Naive B cell (primary cell): ENCODE results near the gene NPAP1. TPM values are rescaled to one million over a fixed set of nuclear protein-coding genes. Genes with fewer than 3 reads are reported as not detected.
"Not testable (repeated sequence)": the region's sequence is repeated elsewhere in the genome, so short reads cannot be mapped to it uniquely, and the experiment has no call there.

Experiments
- ATAC-seq, 2 donors: fragments of 150-1000 bp; cut with Tn5 transposase; 2 replicates each; pipeline ENCODE4 v1.10.0; 2021; ENCODE audit warnings: low read depth in 2 of 2, mild to moderate bottlenecking in 2 of 2, moderate library complexity in 2 of 2
- DNase-seq: peaks from one replicate; pipeline ENCODE4 v3.0.0; 2022
- H3K27ac Mint-ChIP-seq, 6 donors: one replicate each; pipeline ENCODE4 v1.8.0; 2020 to 2022; ENCODE audit warnings: mild to moderate bottlenecking in 6 of 6, mixed read lengths in 6 of 6, moderate library complexity in 5 of 6, inconsistent platforms in 2 of 6
- H3K27me3 Mint-ChIP-seq, 3 donors: one replicate each; pipeline ENCODE4 v1.8.0; 2021 to 2022; ENCODE audit warnings: mixed read lengths in 3 of 3, mild to moderate bottlenecking in 1 of 3
- H3K36me3 Mint-ChIP-seq, 2 donors: one replicate each; pipeline ENCODE4 v1.8.0; 2020 to 2022; ENCODE audit warnings: mixed read lengths in 2 of 2, inconsistent platforms in 1 of 2, mild to moderate bottlenecking in 1 of 2
- H3K4me1 Mint-ChIP-seq, 3 donors: one replicate each; pipeline ENCODE4 v1.8.0; 2020 to 2022; ENCODE audit warnings: mixed read lengths in 3 of 3, inconsistent platforms in 1 of 3, mild to moderate bottlenecking in 1 of 3, moderate library complexity in 1 of 3
- H3K4me3 Mint-ChIP-seq, 8 donors: one replicate each; pipeline ENCODE4 v1.8.0; 2020 to 2022; ENCODE audit warnings: mild to moderate bottlenecking in 8 of 8, mixed read lengths in 8 of 8, moderate library complexity in 8 of 8, inconsistent platforms in 2 of 8
- H3K9me3 Mint-ChIP-seq, 7 donors: one replicate each; pipeline ENCODE4 v1.8.0; 2020 to 2022; ENCODE audit warnings: mixed read lengths in 7 of 7, mild to moderate bottlenecking in 5 of 7, inconsistent platforms in 2 of 7, moderate library complexity in 1 of 7
- polyA plus RNA-seq, 6 donors: library from polyadenylated mRNA; unstranded; fragments of 300-500 nt; fragmentation: Illumina TruSeq; gene quantifications; one replicate each; pipeline ENCODE4 v1.2.3, GENCODE V29; 2021; ENCODE audit warnings: low read depth in 6 of 6

The NPAP1 gene
- not detected for polyA plus RNA-seq

DNA sequence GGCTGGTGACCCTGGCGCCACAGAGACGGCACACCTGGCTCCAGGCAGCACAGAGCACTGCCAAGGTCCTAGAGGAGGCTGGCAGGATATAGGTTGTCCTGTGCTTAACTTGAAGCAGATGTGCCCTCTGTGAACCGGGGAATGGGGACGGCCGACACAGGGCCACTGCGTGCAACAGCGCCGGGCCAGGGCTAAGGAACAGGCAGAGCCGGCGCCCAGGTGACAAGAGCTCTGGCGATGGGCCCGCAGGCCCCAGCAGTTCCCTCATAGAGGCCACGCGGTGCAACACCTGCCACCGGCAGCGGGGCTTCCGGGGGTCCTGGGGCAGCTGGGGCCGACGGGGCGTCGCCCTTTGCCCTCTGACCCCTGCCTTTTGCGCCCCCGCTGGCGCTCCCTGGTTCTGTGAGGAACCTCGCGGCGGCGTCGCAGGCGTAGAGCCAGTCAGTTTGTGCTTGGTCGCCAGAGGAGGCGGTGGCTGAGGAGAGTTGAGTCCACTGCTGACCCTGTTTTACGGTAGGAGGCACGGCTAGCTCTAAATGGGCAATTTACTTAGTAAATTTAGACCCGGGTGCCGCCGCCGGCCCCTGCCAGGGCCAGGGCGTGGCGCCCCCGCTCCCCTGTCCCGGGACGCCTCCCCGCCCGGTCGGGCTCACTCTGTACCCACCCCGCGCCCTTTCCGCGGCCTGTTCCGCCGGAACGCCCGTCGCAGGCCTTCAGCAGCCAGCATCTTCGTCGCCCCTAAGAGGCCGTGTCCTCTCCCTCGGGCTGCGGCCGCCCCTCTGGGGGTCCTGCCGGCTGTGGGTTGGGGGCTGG, at the start of gene NPAP1:
NPAP1 (plus strand) TSS at position 444 of the 813 bp plus-strand sequence; CDS start at position 537, 93 bp downstream.
- Mint-ChIP-seq H3K9me3 (peaks cover 6 to 23% (median 11%) of the 10 kb centered on the region in 7 donors), H3K36me3 (peaks cover 0 to 13% of the 10 kb centered on the region in 2 donors), H3K4me3 (no peak within 1 kb of the TSS), H3K27me3 (no peaks in the 10 kb centered on the region), H3K27ac (no peak within 1 kb of the TSS), H3K4me1 (no peaks in the 10 kb centered on the region)
- ATAC-seq (no peak), DNase-seq (no peak)

DNA sequence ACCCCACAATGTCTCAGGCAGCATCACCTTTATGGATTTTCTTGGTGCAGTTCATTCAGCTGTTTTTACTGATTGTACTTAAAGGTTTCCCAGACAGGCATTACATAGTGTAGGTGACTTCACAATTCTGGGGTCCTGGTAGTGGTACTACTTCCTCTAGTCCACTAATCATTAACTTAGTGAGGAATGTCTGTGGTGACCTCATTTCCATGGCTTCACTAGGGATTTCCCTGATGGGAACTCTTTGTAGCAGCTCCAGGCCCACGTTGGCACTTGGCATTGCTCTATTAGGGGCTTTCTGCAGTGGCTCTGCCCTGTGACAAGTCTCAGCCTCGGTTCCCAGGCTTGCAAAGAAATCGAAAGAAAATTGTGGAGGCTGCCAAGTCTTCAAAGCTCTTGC, 48.1 kb upstream of the NPAP1 start:
- peaks cover 10 to 36% (median 21%) of the 10 kb centered on the region in 7 donors for H3K9me3 Mint-ChIP-seq
- no peaks in the 10 kb centered on the region for H3K27me3 Mint-ChIP-seq
- peaks cover 0 to 2% of the 10 kb centered on the region in 2 donors for H3K36me3 Mint-ChIP-seq
- ATAC-seq (no peak), DNase-seq (no peak)
- H3K4me1 Mint-ChIP-seq: no peaks in the 10 kb centered on the region
- no peak overlapping the region for H3K27ac Mint-ChIP-seq
- H3K4me3 Mint-ChIP-seq: no peak overlapping the region

- ATAC-seq: no peak
- no peak for DNase-seq
- Mint-ChIP-seq H3K9me3 (peaks cover 17 to 44% (median 28%) of the 10 kb centered on the region in 7 donors), H3K4me1 (no peaks in the 10 kb centered on the region), H3K36me3 (peaks cover 0 to 9% of the 10 kb centered on the region in 2 donors), H3K4me3 (no peak overlapping the region), H3K27me3 (no peaks in the 10 kb centered on the region), H3K27ac (no peak overlapping the region)
These were observed 42.5 kb upstream of the NPAP1 start for GRCh38 chr15:24633082-24633481.

DNA sequence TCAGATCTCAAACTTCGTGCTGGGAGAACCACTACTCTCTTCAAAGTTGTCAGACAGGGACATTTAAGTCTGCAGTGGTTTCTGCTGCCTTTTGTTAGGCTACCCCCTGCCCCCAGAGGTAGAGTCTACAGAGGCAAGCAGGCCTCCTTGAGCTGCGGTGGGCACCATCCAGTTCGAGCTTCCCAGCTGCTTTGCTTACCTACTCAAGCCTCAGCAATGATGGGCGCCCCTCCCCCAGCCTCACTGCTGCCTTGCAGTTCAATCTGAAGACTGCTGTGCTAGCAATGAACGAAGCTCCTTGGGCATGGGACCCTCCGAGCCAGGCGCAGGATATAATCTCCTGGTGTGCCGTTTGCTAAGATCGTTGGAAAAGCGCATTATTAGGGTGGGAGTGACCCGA, 36.2 kb upstream of the NPAP1 start:
- H3K36me3 Mint-ChIP-seq: peaks cover 7 to 17% of the 10 kb centered on the region in 2 donors
- DNase-seq, H3K4me1 Mint-ChIP-seq, ATAC-seq, H3K27me3 Mint-ChIP-seq, H3K4me3 Mint-ChIP-seq, H3K27ac Mint-ChIP-seq: not testable (repeated sequence)
- H3K9me3 Mint-ChIP-seq: peaks cover 4 to 38% (median 17%) of the 10 kb centered on the region in 7 donors

GRCh38 chr15:24645627-24646026, 29.9 kb upstream of the NPAP1 start:
- peaks cover 3 to 36% (median 5%) of the 10 kb centered on the region in 7 donors for H3K9me3 Mint-ChIP-seq
- no peak for ATAC-seq
- no peaks in the 10 kb centered on the region for H3K27me3 Mint-ChIP-seq
- no peaks in the 10 kb centered on the region for H3K4me1 Mint-ChIP-seq
- DNase-seq: no peak
- peaks cover 0 to 10% of the 10 kb centered on the region in 2 donors for H3K36me3 Mint-ChIP-seq
- no peak overlapping the region for H3K27ac Mint-ChIP-seq
- no peak overlapping the region for H3K4me3 Mint-ChIP-seq

- DNase-seq (no peak), ATAC-seq (no peak)
- no peak overlapping the region for H3K27ac Mint-ChIP-seq
- H3K4me3 Mint-ChIP-seq: no peak overlapping the region
- H3K36me3 Mint-ChIP-seq: no peaks in the 10 kb centered on the region
- H3K4me1 Mint-ChIP-seq: no peaks in the 10 kb centered on the region
- peaks cover 0 to 14% (median 3%) of the 10 kb centered on the region in 7 donors for H3K9me3 Mint-ChIP-seq
- H3K27me3 Mint-ChIP-seq: no peaks in the 10 kb centered on the region
These were observed 16.0 kb upstream of the NPAP1 start for GRCh38 chr15:24659622-24660021.

- no peaks in the 10 kb centered on the region for H3K4me1 Mint-ChIP-seq
- no peak for ATAC-seq
- H3K27me3 Mint-ChIP-seq: no peaks in the 10 kb centered on the region
- H3K4me3 Mint-ChIP-seq: no peak overlapping the region
- no peak overlapping the region for H3K27ac Mint-ChIP-seq
- peaks cover 0 to 17% (median 4%) of the 10 kb centered on the region in 7 donors for H3K9me3 Mint-ChIP-seq
- DNase-seq: no peak
- no peaks in the 10 kb centered on the region for H3K36me3 Mint-ChIP-seq
These were observed 12.6 kb upstream of the NPAP1 start for GRCh38 chr15:24662991-24663390.

DNA sequence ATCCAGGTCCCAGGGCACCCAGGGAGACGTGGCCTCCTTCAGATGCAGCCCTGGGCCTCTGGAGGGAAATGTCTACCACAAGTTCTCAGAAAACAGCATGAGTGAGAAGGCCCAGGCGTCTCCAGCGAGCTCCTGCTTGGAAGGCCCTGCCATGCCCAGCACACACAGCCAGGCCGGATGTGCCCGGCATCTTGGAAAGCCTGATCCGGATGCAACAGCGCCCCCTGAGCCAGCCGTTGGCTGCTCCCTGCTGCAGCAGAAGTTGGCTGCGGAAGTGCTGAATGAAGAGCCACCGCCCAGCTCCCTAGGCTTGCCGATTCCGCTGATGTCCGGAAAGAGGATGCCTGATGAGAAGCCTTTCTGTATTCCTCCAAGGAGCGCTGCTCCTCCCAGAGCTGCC, 856 bp downstream of the NPAP1 start:
- DNase-seq (no peak), ATAC-seq (no peak)
- Mint-ChIP-seq H3K9me3 (peaks cover 6 to 23% (median 14%) of the 10 kb centered on the region in 7 donors), H3K27me3 (no peaks in the 10 kb centered on the region), H3K36me3 (peaks cover 0 to 13% of the 10 kb centered on the region in 2 donors), H3K4me3 (no peak overlapping the region), H3K4me1 (no peaks in the 10 kb centered on the region), H3K27ac (no peak overlapping the region)

- ATAC-seq (no peak), DNase-seq (no peak)
- H3K9me3 Mint-ChIP-seq: peaks cover 6 to 23% (median 14%) of the 10 kb centered on the region in 7 donors
- peaks cover 0 to 13% of the 10 kb centered on the region in 2 donors for H3K36me3 Mint-ChIP-seq
- no peaks in the 10 kb centered on the region for H3K27me3 Mint-ChIP-seq
- no peak overlapping the region for H3K27ac Mint-ChIP-seq
- H3K4me3 Mint-ChIP-seq: no peak overlapping the region
- H3K4me1 Mint-ChIP-seq: no peaks in the 10 kb centered on the region
These were observed 2.9 kb downstream of the NPAP1 start for GRCh38 chr15:24678485-24678884.

DNA sequence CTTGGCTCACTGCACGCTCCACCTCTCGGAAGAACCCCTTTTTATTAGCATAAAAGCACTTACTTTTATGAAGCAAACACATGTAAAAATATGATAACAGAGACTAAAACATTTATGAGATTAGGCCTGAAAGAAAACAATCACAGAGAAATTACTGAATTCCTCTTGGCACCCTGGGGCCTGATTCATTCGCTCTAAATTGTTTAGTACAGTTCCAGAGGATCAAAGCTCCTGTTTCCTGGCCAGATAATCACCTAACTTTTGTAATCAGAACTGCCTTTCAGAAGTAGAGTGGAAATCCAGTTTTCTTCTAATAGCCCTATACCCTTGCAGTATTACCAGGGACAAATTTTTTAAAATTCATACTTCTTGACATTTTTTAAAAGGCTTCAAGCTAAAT, 6.4 kb downstream of the NPAP1 start:
- H3K36me3 Mint-ChIP-seq: peaks cover 0 to 11% of the 10 kb centered on the region in 2 donors
- DNase-seq (no peak), ATAC-seq (no peak)
- H3K27me3 Mint-ChIP-seq: no peaks in the 10 kb centered on the region
- no peak overlapping the region for H3K4me3 Mint-ChIP-seq
- H3K9me3 Mint-ChIP-seq: peaks cover 4 to 34% (median 11%) of the 10 kb centered on the region in 7 donors
- H3K27ac Mint-ChIP-seq: no peak overlapping the region
- H3K4me1 Mint-ChIP-seq: no peaks in the 10 kb centered on the region

DNA sequence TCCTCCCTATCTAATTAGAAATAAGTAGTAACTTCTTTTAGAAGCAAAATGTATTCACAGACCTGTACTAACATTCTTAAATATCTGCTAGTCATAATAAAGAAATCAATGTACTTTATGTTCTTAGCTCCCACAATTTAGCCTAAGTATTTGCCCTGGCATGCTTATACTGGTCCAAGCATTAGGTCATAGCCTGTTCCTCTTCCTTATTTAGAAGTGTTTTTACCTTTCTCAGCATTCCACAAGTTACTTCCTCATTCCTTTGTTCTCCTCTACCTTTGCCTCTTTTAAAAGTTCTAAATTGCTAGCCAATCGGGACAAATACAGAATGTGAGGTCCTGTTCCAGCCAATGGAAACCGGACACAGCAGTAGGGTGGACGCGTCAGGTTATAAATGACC, 7.3 kb downstream of the NPAP1 start:
- not testable (repeated sequence) for H3K36me3 Mint-ChIP-seq, H3K27me3 Mint-ChIP-seq, H3K4me1 Mint-ChIP-seq, H3K27ac Mint-ChIP-seq, ATAC-seq, H3K4me3 Mint-ChIP-seq, DNase-seq
- H3K9me3 Mint-ChIP-seq: peaks cover 0 to 25% (median 7%) of the 10 kb centered on the region in 7 donors

GRCh38 chr15:24683736-24684135, 8.2 kb downstream of the NPAP1 start:
- Mint-ChIP-seq H3K27ac (no peak overlapping the region), H3K27me3 (no peaks in the 10 kb centered on the region), H3K4me3 (no peak overlapping the region), H3K9me3 (peaks cover 0 to 24% (median 7%) of the 10 kb centered on the region in 7 donors), H3K36me3 (no peaks in the 10 kb centered on the region), H3K4me1 (no peaks in the 10 kb centered on the region)
- no peak for ATAC-seq
- no peak for DNase-seq

- Mint-ChIP-seq H3K9me3 (peaks cover 0 to 24% (median 7%) of the 10 kb centered on the region in 7 donors), H3K4me1 (no peaks in the 10 kb centered on the region), H3K27me3 (no peaks in the 10 kb centered on the region), H3K27ac (no peak overlapping the region), H3K4me3 (no peak overlapping the region), H3K36me3 (no peaks in the 10 kb centered on the region)
- DNase-seq (no peak), ATAC-seq (no peak)
These were observed 8.7 kb downstream of the NPAP1 start for GRCh38 chr15:24684313-24684712.

DNA sequence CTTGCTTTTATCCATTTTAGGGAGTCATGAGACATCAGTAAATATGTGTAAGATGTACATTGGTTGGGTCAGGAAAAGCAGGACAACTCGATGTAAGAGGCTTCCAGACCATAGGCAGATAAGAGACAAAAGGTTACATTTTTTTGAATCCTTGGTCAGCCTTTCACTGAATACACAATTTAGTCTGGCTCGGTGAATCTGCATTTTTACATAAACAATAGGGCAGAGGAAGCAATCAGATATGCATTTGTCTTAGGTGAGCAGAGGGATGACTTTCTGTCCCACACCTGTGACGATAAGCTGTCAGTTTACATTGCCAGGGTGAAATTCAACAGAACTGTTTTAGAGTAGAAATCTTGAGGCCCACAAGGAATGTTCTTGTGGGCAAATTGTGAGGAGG, 20.6 kb downstream of the NPAP1 start:
- H3K27ac Mint-ChIP-seq: no peak overlapping the region
- no peak overlapping the region for H3K4me3 Mint-ChIP-seq
- peaks cover 5 to 19% (median 15%) of the 10 kb centered on the region in 7 donors for H3K9me3 Mint-ChIP-seq
- no peaks in the 10 kb centered on the region for H3K27me3 Mint-ChIP-seq
- H3K4me1 Mint-ChIP-seq: no peaks in the 10 kb centered on the region
- ATAC-seq (no peak), DNase-seq (no peak)
- no peaks in the 10 kb centered on the region for H3K36me3 Mint-ChIP-seq
